Thyroid gland (tissue), 4 donors: ENCODE measurements around the gene RFC5.

Experiments
- POLR2A ChIP-seq, 2 donors: fragments of 450-650 bp; IDR thresholded peaks; one replicate each; pipeline ENCODE4 v1.6.1; 2017; ENCODE audit warnings: antibody characterized with exemption in 2 of 2, mild to moderate bottlenecking in 2 of 2, moderate library complexity in 1 of 2
- TF ChIP-seq, protein P1 (sequence below), 6 experiments: fragments of 200-600 bp in 3 of 6; fragments of 450-650 bp in 3 of 6; sonication (generic) in 3 of 6; IDR thresholded peaks; one replicate each; pipeline ENCODE4 v1.5.1; 2016 to 2019; ENCODE audit warnings: antibody characterized with exemption in 6 of 6, mild to moderate bottlenecking in 2 of 6, inconsistent platforms in 1 of 6, moderate library complexity in 1 of 6

DNA sequence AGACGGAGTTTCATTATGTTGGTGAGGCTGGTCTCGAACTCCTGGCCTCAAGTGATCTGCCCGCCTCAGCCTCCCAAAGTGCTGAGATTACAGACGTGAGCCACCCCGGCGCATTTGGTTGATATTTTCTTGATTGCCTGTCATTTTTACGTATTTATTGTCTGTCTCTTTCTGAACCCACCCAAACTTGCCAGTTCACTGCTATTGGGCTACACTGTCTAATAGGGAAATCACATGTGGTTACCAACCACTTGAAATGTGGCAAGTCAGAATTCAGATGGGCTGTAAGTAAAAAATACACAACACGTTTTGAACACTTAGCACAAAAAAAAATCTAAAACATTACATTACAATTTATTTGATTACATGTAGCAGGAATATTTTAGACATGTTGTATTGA is 42.4 kb downstream of the RFC5 start:
- TF ChIP-seq, protein P1, sequence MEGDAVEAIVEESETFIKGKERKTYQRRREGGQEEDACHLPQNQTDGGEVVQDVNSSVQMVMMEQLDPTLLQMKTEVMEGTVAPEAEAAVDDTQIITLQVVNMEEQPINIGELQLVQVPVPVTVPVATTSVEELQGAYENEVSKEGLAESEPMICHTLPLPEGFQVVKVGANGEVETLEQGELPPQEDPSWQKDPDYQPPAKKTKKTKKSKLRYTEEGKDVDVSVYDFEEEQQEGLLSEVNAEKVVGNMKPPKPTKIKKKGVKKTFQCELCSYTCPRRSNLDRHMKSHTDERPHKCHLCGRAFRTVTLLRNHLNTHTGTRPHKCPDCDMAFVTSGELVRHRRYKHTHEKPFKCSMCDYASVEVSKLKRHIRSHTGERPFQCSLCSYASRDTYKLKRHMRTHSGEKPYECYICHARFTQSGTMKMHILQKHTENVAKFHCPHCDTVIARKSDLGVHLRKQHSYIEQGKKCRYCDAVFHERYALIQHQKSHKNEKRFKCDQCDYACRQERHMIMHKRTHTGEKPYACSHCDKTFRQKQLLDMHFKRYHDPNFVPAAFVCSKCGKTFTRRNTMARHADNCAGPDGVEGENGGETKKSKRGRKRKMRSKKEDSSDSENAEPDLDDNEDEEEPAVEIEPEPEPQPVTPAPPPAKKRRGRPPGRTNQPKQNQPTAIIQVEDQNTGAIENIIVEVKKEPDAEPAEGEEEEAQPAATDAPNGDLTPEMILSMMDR (IDR thresholded peaks at IDR 0.05), result no peak
- no peak for TF ChIP-seq POLR2A (IDR thresholded peaks at IDR 0.05)
